OCI-LY3 (cell line): ENCODE results near the gene TNK1.

Source experiments
- H2AFZ ChIP-seq: fragments of 200-600, 300-600 bp; shearing (Covaris generic); 2 replicates; pipeline ENCODE4 v1.6.0; 2014; ENCODE audit warnings: antibody characterized with exemption, low read depth, low read length
- H3K27ac ChIP-seq: fragments of 200-600, 300-600 bp; sonication (generic); 2 replicates; pipeline ENCODE4 v1.5.1; 2014; ENCODE audit warnings: mild to moderate bottlenecking, low read length, moderate library complexity, mixed read lengths
- H3K27me3 ChIP-seq: fragments of 200-600, 300-600 bp; sonication (generic); 2 replicates; pipeline ENCODE4 v1.6.1; 2014; ENCODE audit warnings: low read depth, low read length, mixed read lengths
- H3K36me3 ChIP-seq: fragments of 200-600, 300-600 bp; sonication (generic); replicated peaks from 2 replicates; pipeline ENCODE3; 2014; ENCODE audit warnings: low read depth, low read length, mixed read lengths
- H3K4me1 ChIP-seq: fragments of 300-600, 200-600 bp; sonication (generic); 2 replicates; pipeline ENCODE4 v1.6.1; 2014; ENCODE audit warnings: low read length, mixed read lengths
- H3K4me2 ChIP-seq: fragments of 200-600, 300-600 bp; sonication (generic); 2 replicates; pipeline ENCODE4 v1.6.1; 2014; ENCODE audit warnings: low read length, mixed read lengths
- H3K4me3 ChIP-seq: fragments of 300-600, 200-600 bp; sonication (generic); 2 replicates; pipeline ENCODE4 v1.5.1; 2014; ENCODE audit warnings: antibody characterized with exemption, mild to moderate bottlenecking, low read length, moderate library complexity
- H3K79me2 ChIP-seq: fragments of 300-600, 200-600 bp; shearing (Covaris generic); 2 replicates; pipeline ENCODE4 v1.6.1; 2014; ENCODE audit warnings: mild to moderate bottlenecking, low read length, mixed read lengths
- H3K9ac ChIP-seq: fragments of 300-600, 200-600 bp; shearing (Covaris generic); 2 replicates; pipeline ENCODE4 v1.6.0; 2014; ENCODE audit warnings: mild to moderate bottlenecking, low read length, moderate library complexity
- H3K9me3 ChIP-seq: fragments of 200-600, 300-600 bp; shearing (Covaris generic); 2 replicates; pipeline ENCODE4 v1.6.1; 2014; ENCODE audit warnings: low read length, mixed read lengths; ENCODE audit not compliant: insufficient read depth
- H4K20me1 ChIP-seq: fragments of 200-600, 300-600 bp; sonication (generic); 2 replicates; pipeline ENCODE4 v1.6.1; 2016; ENCODE audit warnings: low read length, mixed read lengths; ENCODE audit not compliant: insufficient read depth
- EZH2phosphoT487 ChIP-seq: fragments of 200-600 bp; shearing (Covaris generic); IDR thresholded peaks from 2 replicates; pipeline ENCODE4 v1.6.1; 2018; ENCODE audit warnings: antibody characterized with exemption, mixed run types, low read depth
- TF ChIP-seq, protein P1 (sequence below): fragments of 200-600, 300-600 bp; sonication (generic); IDR thresholded peaks from 2 replicates; pipeline ENCODE4 v1.5.1; 2014; ENCODE audit warnings: antibody characterized with exemption, low read length, low read depth

The TNK1 gene

GRCh38 chr17:7408863-7409262 lies 28.0 kb downstream of the TNK1 start:
- H3K4me3 ChIP-seq = no peak overlapping the region
- H3K27me3 ChIP-seq = peaks cover 5% of the 10 kb centered on the region; the same call in 1 of the 2 replicates
- H3K36me3 ChIP-seq = no peaks in the 10 kb centered on the region
- no peaks in the 10 kb centered on the region for H4K20me1 ChIP-seq
- no peak for TF ChIP-seq EZH2phosphoT487
- TF ChIP-seq, protein P1, sequence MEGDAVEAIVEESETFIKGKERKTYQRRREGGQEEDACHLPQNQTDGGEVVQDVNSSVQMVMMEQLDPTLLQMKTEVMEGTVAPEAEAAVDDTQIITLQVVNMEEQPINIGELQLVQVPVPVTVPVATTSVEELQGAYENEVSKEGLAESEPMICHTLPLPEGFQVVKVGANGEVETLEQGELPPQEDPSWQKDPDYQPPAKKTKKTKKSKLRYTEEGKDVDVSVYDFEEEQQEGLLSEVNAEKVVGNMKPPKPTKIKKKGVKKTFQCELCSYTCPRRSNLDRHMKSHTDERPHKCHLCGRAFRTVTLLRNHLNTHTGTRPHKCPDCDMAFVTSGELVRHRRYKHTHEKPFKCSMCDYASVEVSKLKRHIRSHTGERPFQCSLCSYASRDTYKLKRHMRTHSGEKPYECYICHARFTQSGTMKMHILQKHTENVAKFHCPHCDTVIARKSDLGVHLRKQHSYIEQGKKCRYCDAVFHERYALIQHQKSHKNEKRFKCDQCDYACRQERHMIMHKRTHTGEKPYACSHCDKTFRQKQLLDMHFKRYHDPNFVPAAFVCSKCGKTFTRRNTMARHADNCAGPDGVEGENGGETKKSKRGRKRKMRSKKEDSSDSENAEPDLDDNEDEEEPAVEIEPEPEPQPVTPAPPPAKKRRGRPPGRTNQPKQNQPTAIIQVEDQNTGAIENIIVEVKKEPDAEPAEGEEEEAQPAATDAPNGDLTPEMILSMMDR = no peak
- H3K79me2 ChIP-seq = no peaks in the 10 kb centered on the region
- no peak overlapping the region for H3K9ac ChIP-seq
- no peaks in the 10 kb centered on the region for H3K9me3 ChIP-seq
- H3K4me1 ChIP-seq = peaks cover 5% of the 10 kb centered on the region
- no peak overlapping the region for H3K4me2 ChIP-seq
- H3K27ac ChIP-seq = no peak overlapping the region
- no peak overlapping the region for H2AFZ ChIP-seq

DNA sequence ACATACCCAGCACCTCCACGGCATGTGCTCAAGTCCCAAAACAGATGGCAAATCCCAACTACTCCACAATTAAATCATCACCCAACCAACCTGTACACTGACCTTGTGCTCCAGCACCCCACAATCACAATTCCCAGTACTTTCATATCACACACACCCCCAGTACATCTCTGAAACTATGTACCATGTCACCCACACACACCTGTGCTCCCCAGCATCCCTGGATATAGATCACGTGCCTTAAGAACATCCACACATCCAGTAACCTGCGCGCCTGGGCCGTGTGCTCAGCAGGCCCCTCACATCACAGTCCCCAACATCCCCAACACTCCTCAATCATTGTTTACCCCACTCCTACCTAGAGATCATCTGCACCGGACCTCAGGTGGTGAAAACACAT lies 28.8 kb downstream of the TNK1 start:
- no peaks in the 10 kb centered on the region for H3K36me3 ChIP-seq

GRCh38 chr17:7410634-7411426 lies 29.9 kb downstream of the TNK1 start:
- no peak for TF ChIP-seq EZH2phosphoT487
- no peak overlapping the region for H3K27ac ChIP-seq
- H3K36me3 ChIP-seq = no peaks in the 10 kb centered on the region
- no peaks in the 10 kb centered on the region for H4K20me1 ChIP-seq
- H3K9ac ChIP-seq = no peak overlapping the region
- H3K79me2 ChIP-seq = no peaks in the 10 kb centered on the region
- H3K4me1 ChIP-seq = peaks cover 1% of the 10 kb centered on the region; the same call in 1 of the 2 replicates
- H3K27me3 ChIP-seq = 0 out of 2 replicates have a peak, but pooled peaks cover under 1% of the 10 kb centered on the region
- H2AFZ ChIP-seq = no peak overlapping the region
- no peak overlapping the region for H3K4me3 ChIP-seq
- no peaks in the 10 kb centered on the region for H3K9me3 ChIP-seq
- no peak overlapping the region for H3K4me2 ChIP-seq

More for the DNA sequence above, 28.8 kb downstream of the TNK1 start:
- no peak overlapping the region for H2AFZ ChIP-seq
- H3K27ac ChIP-seq = no peak overlapping the region
- H3K4me1 ChIP-seq = peaks cover 5% of the 10 kb centered on the region
- no peaks in the 10 kb centered on the region for H3K9me3 ChIP-seq
- H3K27me3 ChIP-seq = peaks cover 5% of the 10 kb centered on the region; the same call in 1 of the 2 replicates
- H3K79me2 ChIP-seq = no peaks in the 10 kb centered on the region
- no peaks in the 10 kb centered on the region for H4K20me1 ChIP-seq
- no peak overlapping the region for H3K9ac ChIP-seq
- H3K4me3 ChIP-seq = no peak overlapping the region
- no peak overlapping the region for H3K4me2 ChIP-seq
- no peak for TF ChIP-seq EZH2phosphoT487
- TF ChIP-seq, protein P1 = no peak

- H3K9me3 ChIP-seq = no peaks in the 10 kb centered on the region
- H3K27me3 ChIP-seq = no peaks in the 10 kb centered on the region
- no peaks in the 10 kb centered on the region for H4K20me1 ChIP-seq
- no peaks in the 10 kb centered on the region for H3K36me3 ChIP-seq
- H2AFZ ChIP-seq = no peak overlapping the region
- TF ChIP-seq, protein P1 = no peak
- no peak for TF ChIP-seq EZH2phosphoT487
- H3K9ac ChIP-seq = no peak overlapping the region
- no peak overlapping the region for H3K4me2 ChIP-seq
- no peaks in the 10 kb centered on the region for H3K79me2 ChIP-seq
- no peaks in the 10 kb centered on the region for H3K4me1 ChIP-seq
- no peak overlapping the region for H3K27ac ChIP-seq
- H3K4me3 ChIP-seq = no peak overlapping the region
Measured at GRCh38 chr17:7411427-7411750, 30.5 kb downstream of the TNK1 start.
